ENCODE results near the gene MIDN.

The MIDN gene

DNA sequence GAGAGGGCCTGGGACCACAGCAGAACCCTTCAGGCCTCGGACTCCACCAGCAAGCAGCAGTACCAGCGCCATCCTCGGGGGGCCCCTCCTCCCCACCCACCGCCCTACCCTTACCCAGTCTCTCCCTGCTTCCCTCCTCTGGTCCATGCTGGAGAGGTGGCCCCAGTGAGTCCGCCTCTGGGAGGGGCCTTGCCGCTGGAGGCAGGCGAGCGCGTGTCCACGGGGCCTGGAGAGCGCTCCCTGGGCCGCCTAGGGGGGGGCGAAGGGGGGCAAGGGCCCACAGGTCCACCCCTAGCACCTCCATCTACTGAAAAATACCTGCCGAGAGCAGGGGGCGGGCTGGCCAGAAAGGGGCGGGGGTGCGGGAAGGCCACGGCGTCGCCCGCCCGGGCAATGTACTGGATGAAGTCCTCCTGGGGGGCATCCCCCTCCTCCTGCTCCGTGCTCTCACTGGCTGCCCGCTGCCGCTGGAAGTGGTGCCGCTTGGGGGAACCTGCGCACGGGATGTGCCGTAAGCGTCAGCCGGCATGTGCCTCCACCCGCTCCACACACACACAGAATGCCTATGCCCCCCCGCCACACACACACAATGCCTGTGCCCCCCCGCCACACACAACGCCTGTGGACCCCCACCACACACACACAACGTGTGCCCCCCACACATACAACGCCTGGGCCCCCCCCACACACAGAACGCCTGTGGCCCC lies 17.4 kb upstream of the MIDN start:
- TF ChIP-seq, protein P1, sequence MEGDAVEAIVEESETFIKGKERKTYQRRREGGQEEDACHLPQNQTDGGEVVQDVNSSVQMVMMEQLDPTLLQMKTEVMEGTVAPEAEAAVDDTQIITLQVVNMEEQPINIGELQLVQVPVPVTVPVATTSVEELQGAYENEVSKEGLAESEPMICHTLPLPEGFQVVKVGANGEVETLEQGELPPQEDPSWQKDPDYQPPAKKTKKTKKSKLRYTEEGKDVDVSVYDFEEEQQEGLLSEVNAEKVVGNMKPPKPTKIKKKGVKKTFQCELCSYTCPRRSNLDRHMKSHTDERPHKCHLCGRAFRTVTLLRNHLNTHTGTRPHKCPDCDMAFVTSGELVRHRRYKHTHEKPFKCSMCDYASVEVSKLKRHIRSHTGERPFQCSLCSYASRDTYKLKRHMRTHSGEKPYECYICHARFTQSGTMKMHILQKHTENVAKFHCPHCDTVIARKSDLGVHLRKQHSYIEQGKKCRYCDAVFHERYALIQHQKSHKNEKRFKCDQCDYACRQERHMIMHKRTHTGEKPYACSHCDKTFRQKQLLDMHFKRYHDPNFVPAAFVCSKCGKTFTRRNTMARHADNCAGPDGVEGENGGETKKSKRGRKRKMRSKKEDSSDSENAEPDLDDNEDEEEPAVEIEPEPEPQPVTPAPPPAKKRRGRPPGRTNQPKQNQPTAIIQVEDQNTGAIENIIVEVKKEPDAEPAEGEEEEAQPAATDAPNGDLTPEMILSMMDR (IDR thresholded peaks at IDR 0.05; ENCODE audit: low read depth, low read length, missing control alignments): no peak
- no peak for DNase-seq (ENCODE audit: extremely low read depth, low read depth)
- no peak overlapping the region for H3K4me3 ChIP-seq (replicated peaks; ENCODE audit: low read depth, low read length)

DNA sequence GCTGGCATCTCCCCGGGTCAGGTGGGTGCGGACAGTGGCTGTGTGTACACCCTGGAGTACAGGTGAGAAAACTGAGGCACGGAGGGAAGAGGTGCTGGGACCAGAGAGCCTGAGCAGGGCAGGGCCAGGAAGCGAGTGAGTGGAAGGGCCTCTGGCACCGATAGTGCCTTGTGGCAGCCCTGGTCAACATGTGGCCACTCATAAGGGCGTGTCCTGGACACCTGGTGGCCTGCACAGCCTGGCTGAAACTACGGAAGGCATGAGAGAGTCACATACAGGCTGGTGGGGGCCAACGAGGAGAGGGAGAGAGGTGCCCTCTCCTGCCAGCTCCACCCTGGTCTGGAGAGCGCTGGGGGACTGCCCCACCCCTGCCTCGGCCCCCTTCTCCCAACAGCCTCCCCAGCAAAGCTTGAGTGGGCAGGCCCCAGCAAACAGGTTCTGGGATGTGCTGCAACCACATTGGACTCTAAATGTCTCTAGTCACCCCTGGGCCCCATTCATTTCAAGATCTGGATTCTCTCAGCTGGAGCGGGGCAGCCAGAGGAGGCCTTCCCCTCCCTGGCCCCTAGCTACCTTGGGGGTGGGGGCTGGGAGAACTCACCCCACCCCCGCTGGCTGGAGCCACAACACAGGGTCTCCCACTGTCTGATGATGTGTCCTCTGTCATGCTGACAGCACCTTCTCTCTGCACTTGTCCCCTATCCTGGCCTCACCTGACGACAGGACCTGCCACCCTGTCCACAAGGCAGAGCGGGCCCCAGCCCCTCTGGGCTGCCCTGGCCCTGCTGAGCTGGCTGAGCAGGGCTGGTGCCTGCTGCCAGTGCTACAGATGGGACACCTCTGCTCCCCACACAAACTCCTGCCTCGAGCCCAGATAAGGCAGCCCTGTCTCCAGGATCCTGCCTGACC lies 16.4 kb upstream of the MIDN start:
- H3K4me3 ChIP-seq (replicated peaks; ENCODE audit: low read depth, low read length): no peak overlapping the region
- no peak for DNase-seq (ENCODE audit: extremely low read depth, low read depth)
- TF ChIP-seq, protein P1 (IDR thresholded peaks at IDR 0.05; ENCODE audit: low read depth, low read length, missing control alignments): no peak

DNA sequence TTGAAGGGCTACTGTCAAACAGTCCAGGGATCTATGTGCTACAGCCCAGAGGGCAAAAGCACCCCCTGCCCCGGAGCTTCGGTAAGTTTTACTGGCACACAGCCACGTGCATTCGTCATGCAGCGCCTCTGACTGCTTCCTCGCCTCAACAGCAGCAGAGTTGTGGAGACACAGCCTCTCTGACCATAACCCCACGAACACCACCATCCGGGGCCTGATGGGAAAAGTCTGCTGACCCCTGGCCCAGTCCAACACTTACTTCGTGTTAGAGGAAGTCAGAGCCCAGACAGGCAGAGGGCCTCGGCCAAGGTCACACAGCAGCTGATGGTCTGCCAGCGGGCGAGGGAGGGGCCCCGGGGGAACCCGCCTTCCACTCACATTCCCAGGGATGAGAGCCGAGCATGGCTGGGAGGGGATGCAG lies 15.7 kb upstream of the MIDN start:
- no peak for DNase-seq (ENCODE audit: extremely low read depth, low read depth)
- H3K4me3 ChIP-seq (replicated peaks; ENCODE audit: low read depth, low read length): no peak overlapping the region

DNA sequence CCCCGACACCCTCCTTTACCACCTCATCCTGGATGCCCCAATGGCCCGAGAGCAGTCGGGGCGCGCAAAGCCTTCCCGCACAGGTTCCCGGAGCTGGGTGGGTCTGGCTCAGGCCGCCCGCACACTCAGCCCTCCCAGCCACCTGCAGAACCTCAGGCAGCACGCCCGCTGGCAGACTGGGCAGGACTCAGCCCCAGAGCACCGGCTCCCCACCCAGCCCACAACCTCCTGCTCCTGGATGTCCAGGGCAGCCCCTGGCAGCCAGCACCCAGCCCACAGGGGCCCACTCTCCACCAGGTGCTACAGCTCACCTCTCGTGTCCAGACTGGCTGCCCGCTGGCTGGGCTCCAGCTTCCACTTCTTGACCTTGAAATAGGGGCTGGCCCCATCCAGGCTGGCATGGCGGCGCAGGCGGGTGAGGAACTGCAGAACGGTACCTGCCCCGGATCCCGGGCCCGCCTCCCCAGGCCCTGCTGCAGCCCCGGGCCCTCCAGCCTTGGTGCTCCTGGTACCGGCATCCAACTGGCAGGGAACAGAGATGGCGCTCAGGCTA lies 15.2 kb upstream of the MIDN start:
- no peak for DNase-seq (ENCODE audit: extremely low read depth, low read depth)
- no peak overlapping the region for H3K4me3 ChIP-seq (replicated peaks; ENCODE audit: low read depth, low read length)
- TF ChIP-seq, protein P1 (IDR thresholded peaks at IDR 0.05; ENCODE audit: low read depth, low read length, missing control alignments): no peak

More for the DNA sequence above, 15.7 kb upstream of the MIDN start:
- TF ChIP-seq, protein P1 (IDR thresholded peaks at IDR 0.05; ENCODE audit: low read depth, low read length, missing control alignments): no peak

DNA sequence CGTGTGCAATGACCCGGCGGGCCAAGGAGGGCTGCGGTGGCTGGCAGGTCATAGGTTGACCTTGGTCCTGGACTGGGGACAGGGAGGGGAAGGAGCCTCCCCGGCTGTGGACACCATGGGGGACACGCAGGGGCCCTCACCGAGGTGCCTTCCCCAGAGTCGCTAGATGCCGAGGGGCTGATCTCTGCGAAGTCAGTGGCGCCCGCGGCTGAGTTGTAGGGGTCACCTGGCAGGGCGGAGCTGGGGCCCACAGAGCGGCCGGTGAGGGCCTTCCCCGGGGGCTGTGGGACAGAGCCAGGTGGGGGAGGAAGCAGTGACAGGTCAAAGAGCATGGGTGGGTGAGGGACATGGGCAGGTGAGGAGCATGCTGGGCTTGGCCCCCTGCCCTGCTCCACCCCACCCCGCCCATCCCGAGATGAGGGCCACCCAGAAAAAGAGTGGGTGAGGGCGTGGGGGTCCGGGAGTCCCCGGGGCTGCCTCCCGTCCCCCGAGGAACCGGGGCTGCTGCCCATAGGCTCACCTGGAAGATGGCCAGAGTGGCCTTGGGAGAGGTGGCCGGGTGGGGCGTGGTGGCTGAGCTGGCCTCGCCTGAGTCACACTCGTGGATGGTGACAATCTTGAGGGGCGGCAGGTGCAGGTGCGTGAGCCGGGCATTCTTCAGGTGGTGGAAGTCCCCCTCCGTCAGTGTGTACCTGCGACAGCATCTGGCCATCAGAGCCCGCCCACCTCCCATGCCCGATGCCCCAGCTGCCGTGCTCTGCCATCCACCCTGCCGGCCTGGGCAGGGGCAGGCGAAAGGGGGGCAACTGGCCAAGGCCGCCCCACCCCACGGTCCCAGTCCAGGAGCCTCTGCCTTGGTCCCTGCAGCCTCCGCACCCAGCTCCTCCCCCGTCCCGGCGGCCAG lies 14.1 kb upstream of the MIDN start:
- TF ChIP-seq, protein P1 (IDR thresholded peaks at IDR 0.05; ENCODE audit: low read depth, low read length, missing control alignments): no peak
- H3K4me3 ChIP-seq (replicated peaks; ENCODE audit: low read depth, low read length): no peak overlapping the region
- no peak for DNase-seq (ENCODE audit: extremely low read depth, low read depth)

DNA sequence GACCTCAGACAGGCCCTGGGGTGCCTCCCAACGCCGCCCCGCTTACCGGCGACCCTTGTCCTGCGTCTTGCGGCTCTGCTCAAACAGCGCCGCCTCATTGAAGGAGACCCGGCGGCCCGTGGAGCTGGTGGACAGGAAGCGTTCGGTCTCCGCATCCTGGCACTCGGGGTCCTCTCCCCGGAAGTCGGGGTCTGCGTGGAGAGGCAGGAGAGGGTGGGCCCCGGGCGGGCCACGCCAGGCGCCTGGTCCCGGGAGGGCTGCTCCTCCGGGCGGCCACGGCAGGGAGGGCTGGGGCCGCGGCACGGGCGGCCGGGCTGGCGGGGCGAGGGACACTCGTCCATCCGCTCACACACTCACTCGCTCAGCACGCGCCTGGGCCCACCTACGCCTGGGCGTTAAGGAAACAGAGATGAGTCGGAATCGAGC lies 13.4 kb upstream of the MIDN start:
- TF ChIP-seq, protein P1 (IDR thresholded peaks at IDR 0.05; ENCODE audit: low read depth, low read length, missing control alignments): no peak
- no peak for DNase-seq (ENCODE audit: extremely low read depth, low read depth)
- no peak overlapping the region for H3K4me3 ChIP-seq (replicated peaks; ENCODE audit: low read depth, low read length)
